GM13976 (cell line): Measurements from ENCODE around the gene SPOCK1.

Experiments used
- DNase-seq: peaks from one replicate; pipeline ENCODE4 v3.0.0; 2012; ENCODE audit warnings: low spot score
- in situ Hi-C: fragments of 300-500 bp; cut with MboI; formaldehyde crosslinking; loops from one replicate; pipeline ENCODE4 v1.12.0; 2022; ENCODE audit warnings: low sequenced_read_pairs, mixed read lengths, inconsistent platforms; ENCODE audit not compliant: unreplicated experiment
- TF ChIP-seq, protein P1 (sequence below): IDR thresholded peaks from 2 replicates; pipeline ENCODE4 v1.5.1; 2012; ENCODE audit warnings: borderline replicate concordance, mild to moderate bottlenecking; ENCODE audit not compliant: insufficient read depth; ENCODE audit errors: extremely low read depth, missing control alignments, control extremely low read depth

SPOCK1 gene

DNA sequence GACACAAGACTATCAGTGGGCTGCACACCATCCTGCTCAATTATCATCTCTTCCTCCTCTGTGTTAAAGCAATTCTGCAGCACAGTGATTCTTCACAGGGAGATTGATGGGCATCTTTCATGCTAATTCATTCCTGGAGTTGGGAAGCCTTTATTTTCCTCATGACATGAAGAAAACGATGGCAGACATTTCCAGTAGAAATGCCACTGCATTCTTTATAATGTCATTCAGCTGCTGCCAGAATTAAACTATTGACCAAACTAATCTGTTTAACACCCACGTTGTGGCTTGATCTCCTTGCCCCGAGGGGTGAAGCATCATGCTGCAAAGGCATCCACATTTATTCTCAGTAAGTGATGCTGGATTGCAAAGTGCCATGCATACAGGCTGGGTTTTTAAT is 273.0 kb downstream of the SPOCK1 start:
- in situ Hi-C loops = no loop called here
- TF ChIP-seq, protein P1, sequence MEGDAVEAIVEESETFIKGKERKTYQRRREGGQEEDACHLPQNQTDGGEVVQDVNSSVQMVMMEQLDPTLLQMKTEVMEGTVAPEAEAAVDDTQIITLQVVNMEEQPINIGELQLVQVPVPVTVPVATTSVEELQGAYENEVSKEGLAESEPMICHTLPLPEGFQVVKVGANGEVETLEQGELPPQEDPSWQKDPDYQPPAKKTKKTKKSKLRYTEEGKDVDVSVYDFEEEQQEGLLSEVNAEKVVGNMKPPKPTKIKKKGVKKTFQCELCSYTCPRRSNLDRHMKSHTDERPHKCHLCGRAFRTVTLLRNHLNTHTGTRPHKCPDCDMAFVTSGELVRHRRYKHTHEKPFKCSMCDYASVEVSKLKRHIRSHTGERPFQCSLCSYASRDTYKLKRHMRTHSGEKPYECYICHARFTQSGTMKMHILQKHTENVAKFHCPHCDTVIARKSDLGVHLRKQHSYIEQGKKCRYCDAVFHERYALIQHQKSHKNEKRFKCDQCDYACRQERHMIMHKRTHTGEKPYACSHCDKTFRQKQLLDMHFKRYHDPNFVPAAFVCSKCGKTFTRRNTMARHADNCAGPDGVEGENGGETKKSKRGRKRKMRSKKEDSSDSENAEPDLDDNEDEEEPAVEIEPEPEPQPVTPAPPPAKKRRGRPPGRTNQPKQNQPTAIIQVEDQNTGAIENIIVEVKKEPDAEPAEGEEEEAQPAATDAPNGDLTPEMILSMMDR = no peak
- no peak for DNase-seq

DNA sequence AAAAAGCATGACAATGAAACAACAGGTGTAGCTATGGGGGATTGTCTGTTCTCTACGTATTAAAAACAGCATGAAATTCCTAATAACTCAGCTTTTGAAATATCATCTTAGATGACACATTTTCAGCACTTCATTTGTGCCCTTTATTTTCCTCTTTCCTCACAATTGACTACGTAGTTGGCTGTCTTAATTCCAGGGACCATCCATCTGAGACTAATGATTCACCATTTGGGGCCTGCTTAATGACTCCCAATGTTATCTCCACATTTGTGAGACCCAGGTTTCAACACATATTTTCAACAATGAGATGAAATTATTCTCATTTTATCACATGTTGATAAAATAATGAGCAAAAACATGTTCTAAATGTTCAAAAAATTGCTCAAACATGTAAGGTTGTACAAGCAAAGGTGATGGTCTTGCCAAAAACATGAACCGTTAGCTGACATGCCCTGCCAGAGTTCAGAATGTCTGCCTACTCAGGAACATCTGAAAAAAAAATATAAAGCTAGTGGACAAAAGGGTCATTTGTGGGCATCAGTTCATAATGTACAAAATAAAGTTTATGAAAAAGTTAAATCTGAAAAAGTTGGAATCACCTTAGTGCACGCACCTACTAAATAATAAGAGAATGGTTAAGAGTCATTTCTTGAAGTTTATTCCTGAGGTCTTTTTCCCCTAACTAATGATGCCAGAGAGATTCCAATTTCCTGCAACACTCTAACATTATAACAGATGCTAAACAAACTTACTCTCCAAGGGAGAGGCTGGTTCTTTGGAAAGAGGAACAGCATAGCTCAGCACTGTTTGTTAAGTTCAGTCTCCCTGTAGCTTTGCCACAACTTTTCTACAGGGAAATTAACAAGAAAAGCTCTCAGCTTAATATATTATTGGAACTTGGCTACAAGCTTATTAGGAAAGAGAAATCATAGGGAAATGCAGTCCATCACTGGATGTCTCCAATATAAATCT is 275.5 kb downstream of the SPOCK1 start:
- in situ Hi-C loops = no loop called here
- TF ChIP-seq, protein P1 = no peak
- no peak for DNase-seq

GRCh38 chr5:137221943-137222342 is 277.2 kb downstream of the SPOCK1 start:
- TF ChIP-seq, protein P1 = no peak
- no peak for DNase-seq
- in situ Hi-C loops = no loop called here

DNA sequence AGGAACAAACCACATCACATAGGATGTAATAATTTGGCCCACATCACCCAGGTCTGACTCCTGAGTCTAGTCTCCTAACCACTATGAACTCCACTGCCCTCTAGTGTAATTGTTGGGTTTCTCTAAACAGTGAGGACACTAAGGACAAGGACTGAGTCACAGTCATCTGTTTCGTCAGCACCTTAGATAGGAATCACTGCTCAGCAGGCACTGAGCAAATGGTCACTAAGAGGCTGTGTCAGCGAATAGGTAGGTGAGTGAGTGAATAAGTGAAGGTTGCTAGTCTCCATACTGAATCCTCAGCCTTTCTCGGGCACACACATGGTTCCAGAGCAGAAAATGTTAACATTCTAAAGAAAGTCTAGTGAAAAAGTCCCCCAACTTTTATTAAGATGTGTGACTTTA is 278.6 kb downstream of the SPOCK1 start:
- TF ChIP-seq, protein P1 = peak; percentile 47
- in situ Hi-C loops = no loop called here
- DNase-seq = peak; percentile 26

- DNase-seq = no peak
- TF ChIP-seq, protein P1 = no peak
- in situ Hi-C loops = no loop called here
Measured at GRCh38 chr5:137218896-137219295, 280.2 kb downstream of the SPOCK1 start.

- in situ Hi-C loops = no loop called here
- TF ChIP-seq, protein P1 = no peak
- no peak for DNase-seq
Measured at GRCh38 chr5:137218471-137218870, 280.7 kb downstream of the SPOCK1 start.
